Osteoblast (primary cell): ENCODE measurements around the gene CNKSR3. TPM values are rescaled to one million over a fixed set of nuclear protein-coding genes. Genes with fewer than 3 reads are reported as not detected.

ENCODE experiments used
- DNase-seq: peaks from one replicate; pipeline ENCODE4 v3.0.0; 2011; ENCODE audit warnings: low spot score, mixed read lengths; ENCODE audit not compliant: insufficient read length; ENCODE audit errors: missing footprints
- H2AFZ ChIP-seq: 2 replicates; pipeline ENCODE4 v1.6.0; 2011; ENCODE audit warnings: mild to moderate bottlenecking, low read length
- H3K27ac ChIP-seq: 2 replicates; pipeline ENCODE4 v1.5.1; 2011; ENCODE audit warnings: mild to moderate bottlenecking, low read depth, low read length, moderate library complexity
- H3K27me3 ChIP-seq: 2 replicates; pipeline ENCODE4 v1.6.0; 2012; ENCODE audit warnings: mild to moderate bottlenecking, control low read depth, inconsistent platforms, low read length, moderate library complexity; ENCODE audit not compliant: insufficient read depth
- H3K36me3 ChIP-seq: 2 replicates; pipeline ENCODE4 v1.5.1; 2011; ENCODE audit warnings: mild to moderate bottlenecking, low read length, control low read depth, moderate library complexity; ENCODE audit not compliant: insufficient read depth
- H3K4me1 ChIP-seq: 2 replicates; pipeline ENCODE4 v1.5.1; 2011; ENCODE audit warnings: mild to moderate bottlenecking, low read length, control low read depth, moderate library complexity; ENCODE audit not compliant: insufficient read depth
- H3K4me2 ChIP-seq: 2 replicates; pipeline ENCODE4 v1.6.0; 2011; ENCODE audit warnings: mild to moderate bottlenecking, low read length; ENCODE audit not compliant: insufficient read depth
- H3K4me3 ChIP-seq: fragments of 200-600 bp; sonication (generic); 3 replicates; pipeline ENCODE4 v1.5.1; 2012; ENCODE audit warnings: mild to moderate bottlenecking, low read length, inconsistent platforms; ENCODE audit not compliant: insufficient read depth
- H3K79me2 ChIP-seq: 2 replicates; pipeline ENCODE4 v1.6.0; 2012; ENCODE audit warnings: mild to moderate bottlenecking, low read length, control low read depth, inconsistent platforms; ENCODE audit not compliant: insufficient read depth
- H3K9me3 ChIP-seq: 2 replicates; pipeline ENCODE4 v1.5.1; 2011; ENCODE audit warnings: low read depth, low read length, control low read depth
- H4K20me1 ChIP-seq: 2 replicates; pipeline ENCODE4 v1.6.0; 2012; ENCODE audit warnings: mild to moderate bottlenecking, low read length, control low read depth; ENCODE audit not compliant: insufficient read depth
- total RNA-seq: library from RNA; depleted of rRNA; stranded (reverse); fragments of >200 nt; gene quantifications from 2 replicates; pipeline ENCODE4 v1.2.3, GENCODE V29; 2012
- TF ChIP-seq, protein P1 (sequence below): IDR thresholded peaks from 2 replicates; pipeline ENCODE4 v1.5.1; 2011; ENCODE audit warnings: mild to moderate bottlenecking, low read depth, low read length, moderate library complexity; ENCODE audit errors: extremely low read depth

CNKSR3 gene
- total RNA-seq, 1 donor = 5.4 TPM

DNA sequence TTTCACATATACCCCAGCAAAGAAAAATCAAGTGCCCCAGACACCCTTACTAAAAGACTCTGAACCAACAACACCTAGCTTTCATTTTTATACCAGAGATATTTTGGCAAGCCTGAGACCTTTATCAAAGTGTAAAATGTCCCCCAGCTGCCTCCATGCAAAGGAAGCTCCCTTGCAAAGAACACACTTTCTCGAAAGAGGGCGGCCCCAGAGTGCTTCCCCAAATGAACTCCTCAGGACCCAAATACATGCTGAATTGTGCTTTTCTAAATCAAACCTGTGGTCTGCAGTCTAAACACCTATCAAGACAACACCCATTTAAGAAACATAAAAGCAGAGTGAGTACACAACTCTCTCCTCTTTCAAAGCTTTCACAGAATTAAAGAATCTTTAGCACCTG lies 154.4 kb downstream of the CNKSR3 start:
- H3K4me1 ChIP-seq = no peaks in the 10 kb centered on the region
- no peaks in the 10 kb centered on the region for H4K20me1 ChIP-seq
- H3K27me3 ChIP-seq = no peaks in the 10 kb centered on the region
- no peaks in the 10 kb centered on the region for H3K36me3 ChIP-seq
- TF ChIP-seq, protein P1, sequence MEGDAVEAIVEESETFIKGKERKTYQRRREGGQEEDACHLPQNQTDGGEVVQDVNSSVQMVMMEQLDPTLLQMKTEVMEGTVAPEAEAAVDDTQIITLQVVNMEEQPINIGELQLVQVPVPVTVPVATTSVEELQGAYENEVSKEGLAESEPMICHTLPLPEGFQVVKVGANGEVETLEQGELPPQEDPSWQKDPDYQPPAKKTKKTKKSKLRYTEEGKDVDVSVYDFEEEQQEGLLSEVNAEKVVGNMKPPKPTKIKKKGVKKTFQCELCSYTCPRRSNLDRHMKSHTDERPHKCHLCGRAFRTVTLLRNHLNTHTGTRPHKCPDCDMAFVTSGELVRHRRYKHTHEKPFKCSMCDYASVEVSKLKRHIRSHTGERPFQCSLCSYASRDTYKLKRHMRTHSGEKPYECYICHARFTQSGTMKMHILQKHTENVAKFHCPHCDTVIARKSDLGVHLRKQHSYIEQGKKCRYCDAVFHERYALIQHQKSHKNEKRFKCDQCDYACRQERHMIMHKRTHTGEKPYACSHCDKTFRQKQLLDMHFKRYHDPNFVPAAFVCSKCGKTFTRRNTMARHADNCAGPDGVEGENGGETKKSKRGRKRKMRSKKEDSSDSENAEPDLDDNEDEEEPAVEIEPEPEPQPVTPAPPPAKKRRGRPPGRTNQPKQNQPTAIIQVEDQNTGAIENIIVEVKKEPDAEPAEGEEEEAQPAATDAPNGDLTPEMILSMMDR = no peak
- H2AFZ ChIP-seq = no peak overlapping the region
- H3K9me3 ChIP-seq = no peaks in the 10 kb centered on the region
- DNase-seq = no peak
- H3K79me2 ChIP-seq = no peaks in the 10 kb centered on the region
- H3K27ac ChIP-seq = no peak overlapping the region
- no peak overlapping the region for H3K4me3 ChIP-seq
- H3K4me2 ChIP-seq = no peak overlapping the region

DNA sequence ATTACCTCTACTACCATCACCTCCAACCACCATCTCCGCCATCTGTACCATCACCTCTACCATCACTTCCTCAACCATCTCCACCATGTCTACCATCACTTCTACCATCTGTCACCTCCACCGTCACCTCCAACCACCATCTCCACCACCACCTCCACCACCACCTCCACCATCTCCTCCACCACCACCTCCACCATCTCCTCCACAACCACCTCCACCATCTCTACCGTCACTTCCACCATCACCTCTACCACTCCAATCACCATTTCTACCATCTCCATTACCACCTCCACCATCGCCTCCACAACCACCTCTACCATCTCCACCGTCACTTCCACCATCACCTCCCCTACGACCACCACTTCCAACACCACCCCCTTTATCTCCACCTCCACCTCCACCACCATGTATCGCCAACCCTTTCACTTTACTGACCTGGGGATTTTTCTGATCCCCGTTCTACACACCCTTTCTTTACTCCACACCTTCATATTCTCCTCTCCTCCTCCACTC lies 156.2 kb downstream of the CNKSR3 start:
- H3K4me2 ChIP-seq = no peak overlapping the region
- no peaks in the 10 kb centered on the region for H3K4me1 ChIP-seq
- no peak overlapping the region for H3K4me3 ChIP-seq
- no peaks in the 10 kb centered on the region for H4K20me1 ChIP-seq
- no peaks in the 10 kb centered on the region for H3K79me2 ChIP-seq
- H3K27ac ChIP-seq = no peak overlapping the region
- no peak for DNase-seq
- TF ChIP-seq, protein P1 = no peak
- H3K9me3 ChIP-seq = no peaks in the 10 kb centered on the region
- H3K36me3 ChIP-seq = no peaks in the 10 kb centered on the region
- no peaks in the 10 kb centered on the region for H3K27me3 ChIP-seq
- no peak overlapping the region for H2AFZ ChIP-seq

DNA sequence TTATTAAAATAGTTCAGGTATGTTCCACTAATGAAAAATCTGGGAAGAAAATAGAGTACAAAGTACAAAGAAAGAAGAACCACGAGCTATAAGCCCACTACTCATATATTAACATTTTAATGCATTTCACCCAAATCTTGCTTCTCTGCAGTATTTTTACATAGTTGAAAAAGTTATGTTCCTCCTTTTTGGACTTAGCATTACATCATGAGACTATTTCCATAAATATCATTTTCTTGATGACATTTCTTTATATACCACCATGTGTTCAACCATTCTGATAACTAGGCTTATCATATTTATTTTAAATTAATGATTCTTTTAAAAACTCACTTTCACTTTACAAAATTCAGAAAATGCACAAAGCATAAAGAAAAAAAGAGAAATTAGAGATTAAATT lies 156.9 kb downstream of the CNKSR3 start:
- Histone ChIP-seq H3K4me2 (no peak overlapping the region), H3K4me1 (no peaks in the 10 kb centered on the region), H3K9me3 (no peaks in the 10 kb centered on the region), H3K27ac (no peak overlapping the region), H3K36me3 (no peaks in the 10 kb centered on the region), H4K20me1 (no peaks in the 10 kb centered on the region), H3K27me3 (no peaks in the 10 kb centered on the region), H2AFZ (no peak overlapping the region), H3K79me2 (no peaks in the 10 kb centered on the region), H3K4me3 (no peak overlapping the region)
- TF ChIP-seq, protein P1 = no peak
- DNase-seq = no peak

DNA sequence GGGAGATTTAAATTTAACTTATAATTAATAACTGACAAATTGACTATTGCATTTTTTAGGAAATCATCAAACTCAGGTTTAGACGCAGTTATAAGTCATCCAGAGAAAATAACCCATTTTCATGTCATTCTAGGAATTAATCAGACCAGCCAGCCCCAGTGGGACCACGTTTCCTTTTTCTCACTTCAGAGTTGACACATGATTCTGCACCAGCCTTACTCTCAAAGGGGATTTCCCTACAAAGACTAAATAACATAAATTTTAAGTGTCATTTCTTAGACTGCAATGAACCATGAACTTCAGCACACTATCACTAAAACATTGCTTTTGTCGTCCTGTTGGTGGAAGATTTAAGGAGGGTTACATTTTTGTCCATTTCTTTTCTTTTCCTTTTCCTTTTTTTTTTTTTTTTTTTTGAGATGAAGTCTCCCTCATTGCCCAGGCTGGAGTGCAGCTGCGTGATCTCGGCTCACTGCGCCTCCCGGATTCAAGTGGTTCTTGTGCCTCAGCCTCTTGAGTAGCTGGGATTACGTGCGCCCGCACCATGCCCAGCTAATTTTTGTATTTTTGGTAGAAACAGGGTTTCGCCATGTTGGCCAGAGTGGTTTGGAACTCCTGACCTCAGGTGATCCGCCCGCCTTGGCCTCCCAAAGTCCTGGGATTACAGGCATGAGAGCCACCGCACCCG lies 157.4 kb downstream of the CNKSR3 start:
- no peak overlapping the region for H3K27ac ChIP-seq
- H3K4me1 ChIP-seq = no peaks in the 10 kb centered on the region
- H4K20me1 ChIP-seq = no peaks in the 10 kb centered on the region
- TF ChIP-seq, protein P1 = no peak
- no peak overlapping the region for H3K4me3 ChIP-seq
- no peaks in the 10 kb centered on the region for H3K9me3 ChIP-seq
- DNase-seq = no peak
- H2AFZ ChIP-seq = no peak overlapping the region
- no peaks in the 10 kb centered on the region for H3K27me3 ChIP-seq
- H3K79me2 ChIP-seq = no peaks in the 10 kb centered on the region
- no peak overlapping the region for H3K4me2 ChIP-seq
- no peaks in the 10 kb centered on the region for H3K36me3 ChIP-seq
